ENCODE data around the gene ARG1. TPM values are rescaled to one million over a fixed set of nuclear protein-coding genes. Genes with fewer than 3 reads are reported as not detected.

Gene ARG1
- total and polyA plus RNA-seq, 10 of the 15 experiments (the other 5 are each of a cell fraction or from before 2014, with no cell fraction given), result 0.33 TPM; not detected in 9

- no peaks in the 10 kb centered on the region for H3K79me2 ChIP-seq (ENCODE audit: control insufficient read depth, insufficient read depth, low read length)
- no peaks in the 10 kb centered on the region for H3K27me3 ChIP-seq (replicated peaks in 1 of 2; ENCODE audit: control insufficient read depth in 2 of 2, insufficient read depth in 2 of 2, low read length in 1 of 2)
- ChIA-PET RAD21 (ENCODE audit: unreplicated experiment) (no interaction called here), POLR2A (no interaction called here), CTCF (interaction anchor here (0.9 to 1.5 kb wide), 2 partner anchors 9 to 43 kb away, joined by 3 read pairs; no protein-coding TSS in a partner anchor), SMC1A (ENCODE audit: uncharacterized antibody, unreplicated experiment) (no interaction called here)
- in situ Hi-C loops (cut with MboI), result no loop called here
- H3K9ac ChIP-seq (ENCODE audit: control insufficient read depth, insufficient read depth, low read length), result no peak overlapping the region
- no peak overlapping the region for H3K27ac ChIP-seq (ENCODE audit: control insufficient read depth, insufficient read depth)
- no peak for ATAC-seq
- BruUV-seq (replicated peaks), result no TSS peak
- FAIRE-seq, result no peak
- no peak overlapping the region for H2AFZ ChIP-seq (ENCODE audit: control insufficient read depth, low read depth, low read length)
- no peaks in the 10 kb centered on the region for H4K20me1 ChIP-seq (ENCODE audit: control insufficient read depth, insufficient read depth)
- H3K36me3 ChIP-seq (ENCODE audit: control insufficient read depth in 2 of 2, insufficient read depth in 2 of 2, low read length in 1 of 2), result no peaks in the 10 kb centered on the region
- no peak overlapping the region for H3K4me2 ChIP-seq (ENCODE audit: control insufficient read depth, insufficient read depth)
- 94% methylated on average over 5 of the region's 5 CpGs for WGBS (ENCODE audit: insufficient coverage, insufficient replicate concordance, low lambda C conversion rate, missing lambda C conversion rate)
- no peaks in the 10 kb centered on the region for H3K4me1 ChIP-seq (ENCODE audit: control insufficient read depth, insufficient read depth, low read length)
- no peaks in the 10 kb centered on the region for H3K9me3 ChIP-seq (replicated peaks; ENCODE audit: control insufficient read depth, insufficient read depth, low read length)
- H3K4me3 ChIP-seq, result no peak overlapping the region
- intact Hi-C loops (cut with micrococcal nuclease; ENCODE audit: unreplicated experiment), result no loop called here
- no peak for DNase-seq (ENCODE audit: low read depth, low spot score)
- TF ChIP-seq TAF1 (IDR thresholded peaks at IDR 0.05; ENCODE audit: borderline replicate concordance, low read depth, low read length) (no peak), POU2F2 (IDR thresholded peaks at IDR 0.05; ENCODE audit: borderline replicate concordance, low read depth, low read length) (no peak), IRF5 (IDR thresholded peaks at IDR 0.05; ENCODE audit: borderline replicate concordance) (no peak), IKZF1 (conservative IDR thresholded peaks at IDR 0.05) (no peak), RB1 (IDR thresholded peaks at IDR 0.05; ENCODE audit: borderline replicate concordance) (no peak), ZNF622 (IDR thresholded peaks at IDR 0.05) (no peak), MAX (IDR thresholded peaks at IDR 0.05; ENCODE audit: low read depth, low read length) (no peak), ATF2 (IDR thresholded peaks at IDR 0.05; ENCODE audit: low read length) (no peak), NFXL1 (IDR thresholded peaks at IDR 0.05; ENCODE audit: borderline replicate concordance) (no peak), SUPT20H (IDR thresholded peaks at IDR 0.05; ENCODE audit: borderline replicate concordance, control insufficient read depth, low read depth, low read length) (no peak), KAT2A (conservative IDR thresholded peaks at IDR 0.05; ENCODE audit: control insufficient read depth, low read depth, low read length) (no peak), BACH1 (IDR thresholded peaks at IDR 0.05; ENCODE audit: borderline replicate concordance) (no peak), HCFC1 (IDR thresholded peaks at IDR 0.05; ENCODE audit: low read length) (no peak), ZNF687 (IDR thresholded peaks at IDR 0.05) (no peak), MYC (IDR thresholded peaks at IDR 0.05; ENCODE audit: insufficient read depth, insufficient read length, insufficient replicate concordance, low read length, severe bottlenecking) (no peak), TBL1XR1 (IDR thresholded peaks at IDR 0.05; ENCODE audit: low read depth, low read length) (no peak)
Observed at GRCh38 chr6:131575834-131576478, 2.9 kb downstream of the ARG1 start.

All from GM12878 (cell line).